Prostate gland (tissue), 2 donors: ENCODE data around the gene FAM193A. TPM values are rescaled to one million over a fixed set of nuclear protein-coding genes. Genes with fewer than 3 reads are reported as not detected.
"Not testable (repeated sequence)": the region's sequence is repeated elsewhere in the genome, so short reads cannot be mapped to it uniquely, and the experiment has no call there.

Source experiments
- DNase-seq: peaks from one replicate; pipeline ENCODE4 v3.0.0-alpha.2; 2019; ENCODE audit warnings: low spot score
- H3K27ac ChIP-seq, 2 donors: fragments of 200-600 bp; sonication (generic); 2 replicates each; pipeline ENCODE4 v1.5.1; 2017 to 2019
- H3K27me3 ChIP-seq: fragments of 200-600 bp; sonication (generic); replicated peaks from 2 replicates; pipeline ENCODE4 v1.5.1; 2019; ENCODE audit not compliant: insufficient read depth
- H3K36me3 ChIP-seq, 2 donors: fragments of 200-600 bp; sonication (generic); 1 replicate in 1 of 2; 2 replicates in 1 of 2; pipeline versions ENCODE4 v1.5.1 to v1.8.1; 2017 to 2019
- H3K4me1 ChIP-seq: fragments of 200-600 bp; sonication (generic); replicated peaks from 2 replicates; pipeline ENCODE4 v1.5.1; 2019
- H3K4me3 ChIP-seq, 2 donors: fragments of 200-600 bp; sonication (generic); 2 replicates each; pipeline ENCODE4 v1.5.1; 2017 to 2019
- H3K9me3 ChIP-seq: fragments of 200-600 bp; sonication (generic); 2 replicates; pipeline ENCODE4 v1.5.1; 2017
- CTCF ChIP-seq, 4 experiments: fragments of 200-600 bp in 2 of 4; fragments of 450-650 bp in 2 of 4; sonication (generic) in 2 of 4; IDR thresholded peaks; 1 replicate in 3 of 4; 2 replicates in 1 of 4; pipeline ENCODE4 v1.5.1; 2016 to 2019; ENCODE audit warnings: antibody characterized with exemption in 4 of 4, mild to moderate bottlenecking in 2 of 4, moderate library complexity in 2 of 4
- POLR2A ChIP-seq: fragments of 450-650 bp; IDR thresholded peaks from one replicate; pipeline ENCODE4 v1.6.1; 2016; ENCODE audit warnings: antibody characterized with exemption, mild to moderate bottlenecking
- POLR2AphosphoS5 ChIP-seq: sonication (generic); formaldehyde crosslinking; IDR thresholded peaks from one replicate; pipeline ENCODE4 v1.6.1; 2017; ENCODE audit warnings: antibody characterized with exemption
- whole genome bisulfite sequencing: methylation state at CpG from one replicate; pipeline ENCODE4 v1.1.5; 2018; 5-methylcytosine and 5-hydroxymethylcytosine counted together
- intact Hi-C: fragments of 100-400 bp; cut with DNase I; formaldehyde crosslinking; loops from one replicate; pipeline ENCODE4 v1.14.2; 2022
- total RNA-seq, 2 donors: library from RNA; depleted of rRNA; stranded (reverse); fragments of >200 nt; gene quantifications; one replicate each; pipeline ENCODE4 v1.1.0, GENCODE V29; 2016

FAM193A gene
- total RNA-seq, 2 donors from 2014 or later: 24.1 to 53.1 TPM

DNA sequence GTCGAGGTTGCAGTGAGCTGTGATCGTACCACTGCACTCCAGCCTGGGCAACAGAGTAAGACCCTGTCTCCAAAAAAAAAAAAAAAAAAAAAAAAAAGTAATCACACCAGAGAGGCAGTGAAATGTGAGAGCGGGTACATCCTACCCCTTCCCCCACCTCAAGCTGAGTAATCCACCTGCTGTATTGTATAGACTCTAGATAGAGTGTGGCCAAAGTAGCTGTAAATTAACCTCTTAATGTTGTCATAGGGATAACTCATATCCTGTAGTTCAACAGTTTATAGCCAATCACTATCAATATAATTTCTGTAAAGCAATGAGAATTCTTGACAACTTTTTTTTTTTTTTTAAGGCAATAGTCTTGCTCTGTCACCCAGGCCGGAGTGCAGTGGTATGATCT lies 188.9 kb downstream of the FAM193A start:
- no peaks in the 10 kb centered on the region for H3K36me3 ChIP-seq
- DNase-seq: no peak

GRCh38 chr4:2726881-2727280 lies 190.4 kb downstream of the FAM193A start:
- H3K36me3 ChIP-seq, H3K4me3 ChIP-seq, intact Hi-C loops, H3K9me3 ChIP-seq, H3K27me3 ChIP-seq, H3K4me1 ChIP-seq, H3K27ac ChIP-seq, DNase-seq: not testable (repeated sequence)
- WGBS: 94% methylated on average over 17 of the region's 17 CpGs

More for the DNA sequence above, 188.9 kb downstream of the FAM193A start:
- Histone ChIP-seq H3K9me3 (no peaks in the 10 kb centered on the region), H3K4me3 (no peak overlapping the region), H3K27ac (no peak overlapping the region), H3K27me3 (no peaks in the 10 kb centered on the region), H3K4me1 (no peaks in the 10 kb centered on the region)
- intact Hi-C loops: no loop called here
- TF ChIP-seq POLR2AphosphoS5 (no peak), CTCF (IDR thresholded peaks at IDR 0.05) (no peak), POLR2A (no peak)
- 88% methylated on average over 4 of the region's 4 CpGs for WGBS

- no peak for DNase-seq
- no peaks in the 10 kb centered on the region for H3K27me3 ChIP-seq
- TF ChIP-seq CTCF (IDR thresholded peaks at IDR 0.05): no peak
- no peak for TF ChIP-seq POLR2A
- no peak for TF ChIP-seq POLR2AphosphoS5
- H3K4me3 ChIP-seq: no peak overlapping the region
- H3K36me3 ChIP-seq: peaks cover 0 to 16% of the 10 kb centered on the region in 2 donors
- WGBS: 53% methylated on average over 3 of the region's 3 CpGs
- H3K27ac ChIP-seq: no peak overlapping the region
- intact Hi-C loops: no loop called here
- no peaks in the 10 kb centered on the region for H3K4me1 ChIP-seq
- no peaks in the 10 kb centered on the region for H3K9me3 ChIP-seq
Observed at GRCh38 chr4:2728221-2728620, 191.8 kb downstream of the FAM193A start.

DNA sequence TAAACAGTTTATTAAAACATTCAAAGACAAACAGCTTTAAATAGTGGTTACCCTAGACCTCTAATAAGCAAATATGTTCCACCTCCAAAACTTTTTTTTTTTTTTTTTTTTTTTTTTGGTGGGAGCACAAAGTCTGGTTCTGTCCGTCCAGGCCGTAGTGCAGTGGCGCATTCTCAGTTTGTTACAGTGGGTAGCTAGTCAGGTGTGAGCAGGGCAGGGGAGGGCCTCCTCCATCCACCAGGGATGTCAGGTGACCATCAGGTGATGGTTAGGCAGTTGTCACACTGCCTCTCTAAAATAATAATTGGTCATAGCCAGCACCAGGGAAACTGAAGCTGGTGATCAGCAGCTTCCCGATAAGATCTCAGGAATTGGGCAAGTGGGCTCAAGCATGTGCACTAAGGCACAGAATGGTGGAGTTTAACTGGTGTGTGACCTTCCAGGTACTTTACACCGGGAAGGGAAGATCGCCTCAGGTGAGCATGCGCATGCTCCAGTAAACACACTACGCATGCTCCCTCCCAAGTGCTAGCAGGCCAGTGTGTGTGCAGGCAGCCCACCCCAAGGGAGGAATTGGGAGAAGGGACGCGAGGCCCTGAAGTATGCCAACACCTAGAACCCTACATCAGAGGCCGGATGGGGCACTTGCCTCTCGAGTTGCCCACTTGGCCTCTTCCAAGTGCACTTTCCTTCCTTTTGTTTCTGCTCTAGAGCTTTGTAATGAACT lies 192.5 kb downstream of the FAM193A start:
- Histone ChIP-seq H3K27ac (no peak overlapping the region), H3K36me3 (peaks cover 0 to 23% of the 10 kb centered on the region in 2 donors), H3K27me3 (no peaks in the 10 kb centered on the region), H3K4me1 (no peaks in the 10 kb centered on the region), H3K4me3 (no peak overlapping the region), H3K9me3 (no peaks in the 10 kb centered on the region)
- WGBS: 95% methylated on average over 12 of the region's 12 CpGs
- TF ChIP-seq CTCF (IDR thresholded peaks at IDR 0.05) (no peak), POLR2A (no peak), POLR2AphosphoS5 (no peak)
- no peak for DNase-seq
- intact Hi-C loops: no loop called here

- 99% methylated on average over 9 of the region's 9 CpGs for WGBS
- TF ChIP-seq CTCF (IDR thresholded peaks at IDR 0.05) (no peak), POLR2AphosphoS5 (no peak)
- H3K27me3 ChIP-seq: no peaks in the 10 kb centered on the region
- intact Hi-C loops: no loop called here
- no peaks in the 10 kb centered on the region for H3K9me3 ChIP-seq
- DNase-seq: no peak
- no peaks in the 10 kb centered on the region for H3K4me1 ChIP-seq
- peaks cover 0 to 23% of the 10 kb centered on the region in 2 donors for H3K36me3 ChIP-seq
- H3K27ac ChIP-seq: no peak overlapping the region
- H3K4me3 ChIP-seq: no peak overlapping the region
Observed at GRCh38 chr4:2729533-2729875, 193.1 kb downstream of the FAM193A start.
